ENCODE results near the gene ERMP1. TPM values are rescaled to one million over a fixed set of nuclear protein-coding genes. Genes with fewer than 3 reads are reported as not detected.

Gene ERMP1
- total RNA-seq, 1 donor from 2014 or later = 4.2 TPM

GRCh38 chr9:5767968-5768932, 64.7 kb downstream of the ERMP1 start:
- Mint-ChIP-seq H3K27ac (ENCODE audit: unreplicated experiment) (no peak overlapping the region), H3K36me3 (ENCODE audit: unreplicated experiment) (no peaks in the 10 kb centered on the region), H3K4me1 (ENCODE audit: low read depth, unreplicated experiment) (no peaks in the 10 kb centered on the region), H3K9me3 (ENCODE audit: unreplicated experiment) (no peaks in the 10 kb centered on the region), H3K4me3 (ENCODE audit: unreplicated experiment) (no peak overlapping the region), H3K27me3 (ENCODE audit: unreplicated experiment) (no peaks in the 10 kb centered on the region)
- TF ChIP-seq CTCF (IDR thresholded peaks at IDR 0.05; ENCODE audit: partially characterized antibody, unreplicated experiment) = no peak
- DNase-seq = no peak

DNA sequence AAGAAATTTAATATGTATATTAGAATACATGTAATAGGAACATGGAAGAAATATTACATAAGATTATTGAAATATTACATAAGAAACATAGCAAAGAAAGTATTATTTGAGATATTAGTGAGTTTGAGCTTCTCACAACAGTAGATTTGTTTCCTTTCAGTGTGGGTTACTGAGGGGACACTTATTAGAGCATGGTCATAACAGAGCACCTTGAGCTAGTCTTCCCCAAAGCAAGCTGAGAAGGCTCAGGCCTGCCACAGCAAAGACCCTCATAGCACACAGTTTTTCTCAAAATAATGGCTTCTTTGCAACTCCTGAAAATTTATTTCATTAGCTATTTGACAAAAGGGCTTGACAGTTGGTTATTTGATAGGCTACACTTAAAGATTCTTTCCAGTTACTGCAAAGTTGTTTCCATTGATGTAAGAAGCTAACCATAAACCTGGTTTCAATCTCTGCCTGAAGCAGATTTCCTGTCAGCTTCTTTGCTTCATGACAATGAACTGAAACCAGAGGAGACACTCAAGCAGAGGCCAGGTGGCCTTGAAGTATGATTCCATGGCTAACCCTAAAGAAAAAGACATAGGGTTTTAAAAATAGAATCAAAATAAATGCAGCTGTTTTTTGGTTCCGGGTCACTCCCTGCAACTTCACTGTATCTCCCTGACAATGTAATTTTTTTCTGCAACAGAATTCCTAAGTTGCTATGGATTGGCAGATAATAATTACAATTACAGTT, 68.6 kb downstream of the ERMP1 start:
- H3K9me3 Mint-ChIP-seq (ENCODE audit: unreplicated experiment) = no peaks in the 10 kb centered on the region
- no peaks in the 10 kb centered on the region for H3K36me3 Mint-ChIP-seq (ENCODE audit: unreplicated experiment)
- no peak for TF ChIP-seq CTCF (IDR thresholded peaks at IDR 0.05; ENCODE audit: partially characterized antibody, unreplicated experiment)
- no peaks in the 10 kb centered on the region for H3K4me1 Mint-ChIP-seq (ENCODE audit: low read depth, unreplicated experiment)
- H3K27ac Mint-ChIP-seq (ENCODE audit: unreplicated experiment) = no peak overlapping the region
- DNase-seq = no peak
- no peak overlapping the region for H3K4me3 Mint-ChIP-seq (ENCODE audit: unreplicated experiment)
- no peaks in the 10 kb centered on the region for H3K27me3 Mint-ChIP-seq (ENCODE audit: unreplicated experiment)

DNA sequence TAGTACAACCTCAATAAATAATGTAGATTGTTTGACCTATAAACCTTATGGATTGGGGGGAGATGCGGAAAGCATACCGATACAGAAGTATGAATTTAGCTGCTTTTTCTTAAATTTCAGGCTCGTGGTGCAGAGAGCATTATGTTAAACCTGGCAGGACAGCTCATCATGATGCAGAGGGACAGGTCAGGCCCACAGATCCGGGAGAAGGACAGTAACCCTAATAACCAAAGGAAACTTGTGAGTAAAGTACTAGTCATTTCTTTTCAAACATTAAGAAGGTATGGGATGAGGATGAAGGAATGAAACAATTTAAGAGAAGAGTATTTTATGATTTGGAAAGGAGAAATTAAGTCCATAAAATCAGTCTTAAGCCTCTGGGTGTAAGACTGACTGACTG, 70.5 kb downstream of the ERMP1 start:
- no peak overlapping the region for H3K27ac Mint-ChIP-seq (ENCODE audit: unreplicated experiment)
- H3K36me3 Mint-ChIP-seq (ENCODE audit: unreplicated experiment) = no peaks in the 10 kb centered on the region
- DNase-seq = no peak
- TF ChIP-seq CTCF (IDR thresholded peaks at IDR 0.05; ENCODE audit: partially characterized antibody, unreplicated experiment) = no peak
- no peaks in the 10 kb centered on the region for H3K9me3 Mint-ChIP-seq (ENCODE audit: unreplicated experiment)
- H3K27me3 Mint-ChIP-seq (ENCODE audit: unreplicated experiment) = no peaks in the 10 kb centered on the region
- H3K4me3 Mint-ChIP-seq (ENCODE audit: unreplicated experiment) = no peak overlapping the region
- no peaks in the 10 kb centered on the region for H3K4me1 Mint-ChIP-seq (ENCODE audit: low read depth, unreplicated experiment)

DNA sequence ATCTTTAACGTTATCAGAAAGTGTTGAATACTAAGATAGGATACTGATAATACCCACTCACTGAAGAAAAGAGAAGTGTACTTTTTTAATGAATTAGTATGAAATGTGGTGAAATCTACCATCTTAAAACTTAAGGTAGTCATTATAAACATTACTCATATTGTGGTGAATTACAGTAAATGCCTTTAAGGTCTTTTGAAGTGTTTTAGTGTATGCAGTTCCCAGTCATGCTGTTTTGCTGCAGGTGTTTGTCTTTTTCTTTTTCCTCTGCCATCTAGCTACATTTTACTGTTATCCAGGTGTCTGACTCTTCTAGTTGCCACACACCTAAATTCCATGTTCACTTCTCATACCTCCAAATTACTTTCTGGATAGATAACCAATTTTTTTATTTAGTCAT, 72.6 kb downstream of the ERMP1 start:
- no peak for DNase-seq
- Mint-ChIP-seq H3K27me3 (ENCODE audit: unreplicated experiment) (no peaks in the 10 kb centered on the region), H3K4me1 (ENCODE audit: low read depth, unreplicated experiment) (no peaks in the 10 kb centered on the region), H3K9me3 (ENCODE audit: unreplicated experiment) (no peaks in the 10 kb centered on the region), H3K4me3 (ENCODE audit: unreplicated experiment) (no peak overlapping the region), H3K36me3 (ENCODE audit: unreplicated experiment) (no peaks in the 10 kb centered on the region), H3K27ac (ENCODE audit: unreplicated experiment) (no peak overlapping the region)
- no peak for TF ChIP-seq CTCF (IDR thresholded peaks at IDR 0.05; ENCODE audit: partially characterized antibody, unreplicated experiment)

DNA sequence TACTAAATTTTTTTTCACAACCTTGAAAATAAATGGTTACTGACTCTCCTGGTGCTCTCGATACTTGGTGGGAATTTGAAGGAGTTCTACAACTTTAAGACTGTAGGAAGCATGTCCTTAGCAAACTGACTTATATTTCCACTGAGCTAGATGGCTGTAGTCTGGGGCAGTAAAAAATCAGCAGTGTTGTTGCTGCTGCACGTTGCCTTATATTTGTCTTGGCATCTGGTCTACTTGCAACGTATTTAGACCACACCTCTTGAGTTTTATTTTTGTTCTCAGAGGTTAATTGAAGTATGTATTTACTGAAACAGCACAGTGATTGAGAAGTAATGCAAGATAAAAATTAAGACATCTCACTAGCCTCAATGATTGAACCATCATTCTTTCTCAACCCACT, 76.3 kb downstream of the ERMP1 start:
- Mint-ChIP-seq H3K27ac (ENCODE audit: unreplicated experiment) (no peak overlapping the region), H3K36me3 (ENCODE audit: unreplicated experiment) (no peaks in the 10 kb centered on the region), H3K9me3 (ENCODE audit: unreplicated experiment) (no peaks in the 10 kb centered on the region), H3K4me3 (ENCODE audit: unreplicated experiment) (no peak overlapping the region), H3K27me3 (ENCODE audit: unreplicated experiment) (no peaks in the 10 kb centered on the region), H3K4me1 (ENCODE audit: low read depth, unreplicated experiment) (no peaks in the 10 kb centered on the region)
- no peak for TF ChIP-seq CTCF (IDR thresholded peaks at IDR 0.05; ENCODE audit: partially characterized antibody, unreplicated experiment)
- no peak for DNase-seq

Measured in glutamatergic neuron (in vitro differentiated cells).